GM23338 (cell line): ENCODE measurements around the gene FARP1. TPM values are rescaled to one million over a fixed set of nuclear protein-coding genes. Genes with fewer than 3 reads are reported as not detected.

Experiments
- ATAC-seq: fragments of 200-7000 bp; cut with Tn5 transposase; 3 replicates; pipeline ENCODE4 v1.9.1; 2020
- DNase-seq: peaks from one replicate; pipeline ENCODE4 v3.0.0-alpha.2; 2015; ENCODE audit warnings: low spot score
- H2AFZ ChIP-seq: fragments of 200-600 bp; sonication (generic); 2 replicates; pipeline ENCODE4 v1.8.0; 2016; ENCODE audit warnings: antibody characterized with exemption, mild to moderate bottlenecking, moderate library complexity
- H3F3A ChIP-seq: fragments of 200-600 bp; sonication (generic); replicated peaks from 2 replicates; pipeline ENCODE4 v1.8.0; 2017; ENCODE audit warnings: antibody characterized with exemption, mixed run types, low read depth
- H3K27ac ChIP-seq: fragments of 200-600 bp; sonication (generic); 2 replicates; pipeline ENCODE4 v1.6.1; 2016; ENCODE audit warnings: low read depth
- H3K27me3 ChIP-seq: fragments of 200-600 bp; sonication (generic); 2 replicates; pipeline ENCODE4 v1.8.0; 2016; ENCODE audit warnings: mild to moderate bottlenecking, mixed run types, moderate library complexity; ENCODE audit not compliant: insufficient read depth
- H3K36me3 ChIP-seq: fragments of 200-600 bp; sonication (generic); 2 replicates; pipeline ENCODE4 v1.8.0; 2016; ENCODE audit warnings: mild to moderate bottlenecking; ENCODE audit not compliant: insufficient read depth
- H3K4me1 ChIP-seq: fragments of 200-600 bp; sonication (generic); 2 replicates; pipeline ENCODE4 v1.8.0; 2016; ENCODE audit warnings: mild to moderate bottlenecking, moderate library complexity; ENCODE audit not compliant: insufficient read depth
- H3K4me2 ChIP-seq: fragments of 200-600 bp; sonication (generic); 2 replicates; pipeline ENCODE4 v1.7.1; 2017; ENCODE audit warnings: mixed run types
- H3K4me3 ChIP-seq: fragments of 200-600 bp; sonication (generic); 2 replicates; pipeline ENCODE4 v1.6.1; 2016; ENCODE audit warnings: mixed run types
- H3K79me2 ChIP-seq: fragments of 200-600 bp; sonication (generic); replicated peaks from 2 replicates; pipeline ENCODE4 v1.8.0; 2017; ENCODE audit warnings: mild to moderate bottlenecking; ENCODE audit not compliant: insufficient read depth
- H3K9me2 ChIP-seq: fragments of 200-600 bp; sonication (generic); 2 replicates; pipeline ENCODE4 v1.8.0; 2017; ENCODE audit not compliant: insufficient read depth
- H4K20me1 ChIP-seq: fragments of 200-600 bp; sonication (generic); replicated peaks from 2 replicates; pipeline ENCODE4 v1.8.0; 2017; ENCODE audit warnings: mild to moderate bottlenecking; ENCODE audit not compliant: insufficient read depth
- H3K27ac Mint-ChIP-seq: 2 replicates; pipeline ENCODE4 v1.8.0; 2020; ENCODE audit warnings: inconsistent platforms, mild to moderate bottlenecking, moderate library complexity, mixed read lengths
- H3K27me3 Mint-ChIP-seq: 3 replicates; pipeline ENCODE4 v1.8.0; 2022; ENCODE audit warnings: low read depth, mild to moderate bottlenecking, moderate library complexity, mixed read lengths, inconsistent platforms; ENCODE audit not compliant: insufficient read depth, poor library complexity
- H3K36me3 Mint-ChIP-seq: 3 replicates; pipeline ENCODE4 v1.8.0; 2021; ENCODE audit warnings: low read depth, mild to moderate bottlenecking, inconsistent platforms, moderate library complexity, mixed read lengths
- H3K4me1 Mint-ChIP-seq: 3 replicates; pipeline ENCODE4 v1.8.0; 2020; ENCODE audit warnings: mild to moderate bottlenecking, inconsistent platforms, mixed read lengths
- H3K4me3 Mint-ChIP-seq: 3 replicates; pipeline ENCODE4 v1.8.0; 2021; ENCODE audit warnings: moderate library complexity, mild to moderate bottlenecking, inconsistent platforms, mixed read lengths
- H3K9me3 Mint-ChIP-seq: 3 replicates; pipeline ENCODE4 v1.8.0; 2020; ENCODE audit warnings: moderate library complexity, mild to moderate bottlenecking, inconsistent platforms, mixed read lengths
- CREB1 ChIP-seq: fragments of 250-450 bp; sonication (Bioruptor Pico); IDR thresholded peaks from 2 replicates; pipeline ENCODE4 v1.5.0; 2020; ENCODE audit warnings: low read depth, mild to moderate bottlenecking, moderate library complexity
- CTCF ChIP-seq, 2 experiments: fragments of 200-600 bp in 1 of 2; sonication (generic) in 1 of 2; conservative IDR thresholded peaks; 2 replicates each; pipeline versions ENCODE4 v1.5.1 to v1.6.1; 2016 to 2017; ENCODE audit warnings: antibody characterized with exemption in 2 of 2, low read depth in 2 of 2, mild to moderate bottlenecking in 2 of 2, moderate library complexity in 1 of 2
- EZH2 ChIP-seq: fragments of 200-600 bp; sonication (generic); IDR thresholded peaks from one replicate; pipeline ENCODE4 v1.8.0; 2017; ENCODE audit warnings: antibody characterized with exemption, mild to moderate bottlenecking, low read depth; ENCODE audit not compliant: unreplicated experiment
- EZH2phosphoT487 ChIP-seq: fragments of 200-600 bp; sonication (generic); IDR thresholded peaks from one replicate; pipeline ENCODE4 v1.8.1; 2018; ENCODE audit warnings: antibody characterized with exemption; ENCODE audit not compliant: unreplicated experiment
- JUNB ChIP-seq: IDR thresholded peaks from one replicate; pipeline ENCODE4 v1.6.1; 2016; ENCODE audit warnings: antibody characterized with exemption; ENCODE audit not compliant: unreplicated experiment
- NANOG ChIP-seq: IDR thresholded peaks from 2 replicates; pipeline ENCODE4 v1.6.1; 2016; ENCODE audit warnings: antibody characterized with exemption, borderline replicate concordance
- POLR2AphosphoS5 ChIP-seq: IDR thresholded peaks from 2 replicates; pipeline ENCODE4 v1.6.1; 2016; ENCODE audit warnings: antibody characterized with exemption, low read depth
- STAT1 ChIP-seq: IDR thresholded peaks from one replicate; pipeline ENCODE4 v1.6.1; 2016; ENCODE audit warnings: antibody characterized with exemption; ENCODE audit not compliant: unreplicated experiment
- ZNF114 ChIP-seq: fragments of 250-450 bp; sonication (Bioruptor Pico); IDR thresholded peaks from 2 replicates; pipeline ENCODE4 v1.5.0; 2020; ENCODE audit warnings: mild to moderate bottlenecking, moderate library complexity
- ZNF331 ChIP-seq: fragments of 250-450 bp; sonication (Bioruptor Pico); IDR thresholded peaks from 2 replicates; pipeline ENCODE4 v1.5.0; 2020; ENCODE audit warnings: low read depth, mild to moderate bottlenecking, moderate library complexity
- polyA plus RNA-seq: library from polyadenylated mRNA; unstranded; fragments of >200 nt; fragmentation: Nextera tagmentation; extraction: Ambion mirVana; gene quantifications from 2 replicates; pipeline ENCODE4 v1.2.1, GENCODE V29; 2016
- total RNA-seq: library from RNA; depleted of rRNA; stranded (reverse); fragments of >200 nt; shearing (Covaris generic); gene quantifications from 2 replicates; pipeline ENCODE4 v1.2.3, GENCODE V29; 2014
- TF ChIP-seq, protein P1 (sequence below): IDR thresholded peaks from one replicate; pipeline ENCODE4 v1.6.1; 2018; ENCODE audit warnings: antibody characterized with exemption; ENCODE audit not compliant: unreplicated experiment
- TF ChIP-seq, protein P2 (sequence below): IDR thresholded peaks from 2 replicates; pipeline ENCODE4 v1.6.1; 2016; ENCODE audit warnings: antibody characterized with exemption

The FARP1 gene
- total and polyA plus RNA-seq, 2 experiments from 2014 or later, result 53.6 to 82.5 TPM

DNA sequence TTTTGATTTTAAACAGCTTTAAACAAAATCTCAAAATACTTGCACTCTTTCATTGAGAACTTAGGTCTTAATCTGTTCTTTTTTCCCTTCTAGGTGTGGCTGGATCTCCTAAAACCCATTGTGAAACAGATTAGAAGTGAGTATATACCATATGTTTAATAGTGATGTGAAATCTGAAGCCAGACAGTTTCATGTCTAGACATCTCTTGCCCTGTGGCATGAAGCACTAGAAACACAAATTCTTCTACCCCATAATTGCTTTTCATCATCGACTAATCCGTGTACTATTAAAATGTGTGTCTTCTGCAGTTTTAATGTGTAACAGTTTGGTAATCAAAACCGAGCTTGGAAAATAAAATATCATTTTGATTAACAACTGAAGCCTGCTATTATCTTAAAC is 222.4 kb downstream of the FARP1 start (continued):
- TF ChIP-seq, protein P1, sequence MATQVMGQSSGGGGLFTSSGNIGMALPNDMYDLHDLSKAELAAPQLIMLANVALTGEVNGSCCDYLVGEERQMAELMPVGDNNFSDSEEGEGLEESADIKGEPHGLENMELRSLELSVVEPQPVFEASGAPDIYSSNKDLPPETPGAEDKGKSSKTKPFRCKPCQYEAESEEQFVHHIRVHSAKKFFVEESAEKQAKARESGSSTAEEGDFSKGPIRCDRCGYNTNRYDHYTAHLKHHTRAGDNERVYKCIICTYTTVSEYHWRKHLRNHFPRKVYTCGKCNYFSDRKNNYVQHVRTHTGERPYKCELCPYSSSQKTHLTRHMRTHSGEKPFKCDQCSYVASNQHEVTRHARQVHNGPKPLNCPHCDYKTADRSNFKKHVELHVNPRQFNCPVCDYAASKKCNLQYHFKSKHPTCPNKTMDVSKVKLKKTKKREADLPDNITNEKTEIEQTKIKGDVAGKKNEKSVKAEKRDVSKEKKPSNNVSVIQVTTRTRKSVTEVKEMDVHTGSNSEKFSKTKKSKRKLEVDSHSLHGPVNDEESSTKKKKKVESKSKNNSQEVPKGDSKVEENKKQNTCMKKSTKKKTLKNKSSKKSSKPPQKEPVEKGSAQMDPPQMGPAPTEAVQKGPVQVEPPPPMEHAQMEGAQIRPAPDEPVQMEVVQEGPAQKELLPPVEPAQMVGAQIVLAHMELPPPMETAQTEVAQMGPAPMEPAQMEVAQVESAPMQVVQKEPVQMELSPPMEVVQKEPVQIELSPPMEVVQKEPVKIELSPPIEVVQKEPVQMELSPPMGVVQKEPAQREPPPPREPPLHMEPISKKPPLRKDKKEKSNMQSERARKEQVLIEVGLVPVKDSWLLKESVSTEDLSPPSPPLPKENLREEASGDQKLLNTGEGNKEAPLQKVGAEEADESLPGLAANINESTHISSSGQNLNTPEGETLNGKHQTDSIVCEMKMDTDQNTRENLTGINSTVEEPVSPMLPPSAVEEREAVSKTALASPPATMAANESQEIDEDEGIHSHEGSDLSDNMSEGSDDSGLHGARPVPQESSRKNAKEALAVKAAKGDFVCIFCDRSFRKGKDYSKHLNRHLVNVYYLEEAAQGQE, result no peak
- no peak for TF ChIP-seq ZNF331 (CRISPR knock-in tag)
- TF ChIP-seq POLR2AphosphoS5, result no peak
- TF ChIP-seq CTCF (conservative IDR thresholded peaks at IDR 0.05; ENCODE audit: low read depth in 2 of 2), result no peak

GRCh38 chr13:98366010-98366409 is 223.1 kb downstream of the FARP1 start:
- Mint-ChIP-seq H3K4me3 (no peak overlapping the region), H3K9me3 (no peaks in the 10 kb centered on the region), H3K27ac (no peak overlapping the region), H3K27me3 (peaks cover 3% of the 10 kb centered on the region), H3K36me3 (peaks cover 19% of the 10 kb centered on the region), H3K4me1 (peaks cover 28% of the 10 kb centered on the region)
- Histone ChIP-seq H3K36me3 (no peaks in the 10 kb centered on the region), H3K27ac (no peak overlapping the region), H4K20me1 (no peaks in the 10 kb centered on the region; the same call in 1 of the 2 replicates), H3K27me3 (no peaks in the 10 kb centered on the region), H3K4me2 (no peak overlapping the region), H3F3A (no peaks in the 10 kb centered on the region), H2AFZ (no peak overlapping the region), H3K9me2 (no peaks in the 10 kb centered on the region), H3K4me3 (no peak overlapping the region), H3K4me1 (peaks cover 8% of the 10 kb centered on the region), H3K79me2 (peaks cover 11% of the 10 kb centered on the region)
- ATAC-seq (no peak), DNase-seq (no peak)
- no peak for TF ChIP-seq NANOG
- TF ChIP-seq POLR2AphosphoS5, result no peak
- no peak for TF ChIP-seq EZH2
- TF ChIP-seq CREB1 (CRISPR knock-in tag), result no peak
- TF ChIP-seq EZH2phosphoT487, result no peak

GRCh38 chr13:98366443-98366842 is 223.5 kb downstream of the FARP1 start:
- peaks cover 2% of the 10 kb centered on the region for H3K27me3 Mint-ChIP-seq
- no peak for ATAC-seq
- Histone ChIP-seq H3K27ac (no peak overlapping the region), H3K79me2 (peaks cover 11% of the 10 kb centered on the region), H3F3A (no peaks in the 10 kb centered on the region), H2AFZ (no peak overlapping the region), H3K4me2 (no peak overlapping the region), H4K20me1 (no peaks in the 10 kb centered on the region; the same call in 1 of the 2 replicates), H3K4me3 (no peak overlapping the region), H3K36me3 (no peaks in the 10 kb centered on the region), H3K9me2 (no peaks in the 10 kb centered on the region), H3K4me1 (peaks cover 13% of the 10 kb centered on the region), H3K27me3 (no peaks in the 10 kb centered on the region)
- no peaks in the 10 kb centered on the region for H3K9me3 Mint-ChIP-seq
- peaks cover 33% of the 10 kb centered on the region for H3K4me1 Mint-ChIP-seq
- no peak overlapping the region for H3K4me3 Mint-ChIP-seq
- H3K27ac Mint-ChIP-seq, result no peak overlapping the region
- H3K36me3 Mint-ChIP-seq, result peaks cover 19% of the 10 kb centered on the region
- DNase-seq, result no peak
- TF ChIP-seq STAT1 (no peak), JUNB (no peak), CREB1 (CRISPR knock-in tag) (no peak), ZNF114 (CRISPR knock-in tag) (no peak)
- TF ChIP-seq, protein P2, sequence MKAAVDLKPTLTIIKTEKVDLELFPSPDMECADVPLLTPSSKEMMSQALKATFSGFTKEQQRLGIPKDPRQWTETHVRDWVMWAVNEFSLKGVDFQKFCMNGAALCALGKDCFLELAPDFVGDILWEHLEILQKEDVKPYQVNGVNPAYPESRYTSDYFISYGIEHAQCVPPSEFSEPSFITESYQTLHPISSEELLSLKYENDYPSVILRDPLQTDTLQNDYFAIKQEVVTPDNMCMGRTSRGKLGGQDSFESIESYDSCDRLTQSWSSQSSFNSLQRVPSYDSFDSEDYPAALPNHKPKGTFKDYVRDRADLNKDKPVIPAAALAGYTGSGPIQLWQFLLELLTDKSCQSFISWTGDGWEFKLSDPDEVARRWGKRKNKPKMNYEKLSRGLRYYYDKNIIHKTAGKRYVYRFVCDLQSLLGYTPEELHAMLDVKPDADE, result no peak
